Activated gamma-delta T cell treated with Interleukin-2 at 50 U/mL for 16 hours (primary cell): ENCODE results near the gene TLR2.

Experiments
- DNase-seq: peaks from one replicate; pipeline ENCODE4 v3.0.0-alpha.2; 2020

Gene TLR2, protein sequence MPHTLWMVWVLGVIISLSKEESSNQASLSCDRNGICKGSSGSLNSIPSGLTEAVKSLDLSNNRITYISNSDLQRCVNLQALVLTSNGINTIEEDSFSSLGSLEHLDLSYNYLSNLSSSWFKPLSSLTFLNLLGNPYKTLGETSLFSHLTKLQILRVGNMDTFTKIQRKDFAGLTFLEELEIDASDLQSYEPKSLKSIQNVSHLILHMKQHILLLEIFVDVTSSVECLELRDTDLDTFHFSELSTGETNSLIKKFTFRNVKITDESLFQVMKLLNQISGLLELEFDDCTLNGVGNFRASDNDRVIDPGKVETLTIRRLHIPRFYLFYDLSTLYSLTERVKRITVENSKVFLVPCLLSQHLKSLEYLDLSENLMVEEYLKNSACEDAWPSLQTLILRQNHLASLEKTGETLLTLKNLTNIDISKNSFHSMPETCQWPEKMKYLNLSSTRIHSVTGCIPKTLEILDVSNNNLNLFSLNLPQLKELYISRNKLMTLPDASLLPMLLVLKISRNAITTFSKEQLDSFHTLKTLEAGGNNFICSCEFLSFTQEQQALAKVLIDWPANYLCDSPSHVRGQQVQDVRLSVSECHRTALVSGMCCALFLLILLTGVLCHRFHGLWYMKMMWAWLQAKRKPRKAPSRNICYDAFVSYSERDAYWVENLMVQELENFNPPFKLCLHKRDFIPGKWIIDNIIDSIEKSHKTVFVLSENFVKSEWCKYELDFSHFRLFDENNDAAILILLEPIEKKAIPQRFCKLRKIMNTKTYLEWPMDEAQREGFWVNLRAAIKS

DNA sequence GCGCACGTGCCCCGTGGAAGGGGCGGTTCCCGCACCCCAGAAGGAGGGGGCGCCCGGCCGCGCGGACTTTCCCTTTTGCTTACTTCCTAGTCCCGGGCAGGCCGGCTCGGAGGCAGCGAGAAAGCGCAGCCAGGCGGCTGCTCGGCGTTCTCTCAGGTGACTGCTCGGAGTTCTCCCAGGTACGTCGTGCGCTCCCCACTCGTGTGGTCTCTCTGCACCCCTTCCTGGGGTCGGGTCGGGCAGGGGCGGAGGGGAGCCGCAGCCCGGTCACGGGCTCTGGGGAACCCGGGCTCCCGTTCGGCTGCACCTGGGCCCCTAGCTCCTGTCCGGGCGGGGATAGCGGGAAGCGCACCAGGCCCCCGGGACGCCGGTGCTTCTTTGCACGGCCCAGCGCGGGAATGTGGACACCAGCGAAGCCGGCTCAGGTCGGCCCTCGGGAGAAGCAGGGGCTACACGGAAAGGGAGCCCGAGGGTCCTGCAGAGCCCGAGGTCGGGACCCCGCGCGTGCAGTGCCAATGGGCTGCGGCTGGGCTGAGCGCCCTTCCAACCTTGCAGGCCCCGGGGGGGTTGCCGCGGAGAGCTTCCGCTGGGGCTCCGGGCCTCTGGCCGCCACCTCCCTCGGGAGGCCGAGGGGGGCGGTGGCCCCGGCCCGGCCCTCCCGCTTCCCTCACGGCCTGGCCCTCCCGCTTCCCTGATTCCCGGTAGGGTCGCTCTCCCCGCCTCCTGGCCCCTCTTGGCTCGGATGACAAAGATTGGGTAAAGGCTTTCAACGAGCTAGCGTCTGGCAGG, at the start of gene TLR2:
TLR2 (plus strand) TSS at position 99 of the 789 bp plus-strand sequence. CDS start 18,628 bp downstream, outside the sequence.
- peak; percentile 32 for DNase-seq

DNA sequence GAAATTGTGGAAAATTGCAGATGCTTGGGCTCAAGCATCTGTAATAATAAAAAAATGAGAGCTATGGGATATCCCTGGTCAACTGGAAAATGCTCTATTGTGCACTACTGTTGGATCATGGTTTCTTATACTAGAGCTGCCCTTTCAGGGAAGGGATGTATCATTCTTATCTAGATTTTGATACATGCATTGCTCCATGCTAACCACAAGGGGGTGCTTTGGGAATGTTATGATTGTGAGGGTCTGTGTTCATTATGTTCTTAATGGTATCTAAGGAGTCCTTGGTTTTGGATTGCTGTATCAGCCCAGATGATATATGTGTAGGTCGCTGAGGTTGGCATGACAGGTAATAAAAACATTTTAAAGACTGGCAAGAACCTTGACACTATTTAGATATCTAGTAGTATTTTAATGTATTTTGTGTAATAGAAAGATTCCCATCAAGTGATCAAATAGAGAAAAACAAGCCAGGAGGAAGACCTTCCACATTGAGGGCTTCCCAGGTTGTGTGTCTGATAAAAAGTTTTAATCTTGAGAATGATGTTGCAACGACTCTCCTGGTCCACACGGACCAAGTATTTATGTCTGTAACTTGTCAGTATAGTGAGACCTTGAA, 49.2 kb upstream of the TLR2 start:
- no peak for DNase-seq

DNA sequence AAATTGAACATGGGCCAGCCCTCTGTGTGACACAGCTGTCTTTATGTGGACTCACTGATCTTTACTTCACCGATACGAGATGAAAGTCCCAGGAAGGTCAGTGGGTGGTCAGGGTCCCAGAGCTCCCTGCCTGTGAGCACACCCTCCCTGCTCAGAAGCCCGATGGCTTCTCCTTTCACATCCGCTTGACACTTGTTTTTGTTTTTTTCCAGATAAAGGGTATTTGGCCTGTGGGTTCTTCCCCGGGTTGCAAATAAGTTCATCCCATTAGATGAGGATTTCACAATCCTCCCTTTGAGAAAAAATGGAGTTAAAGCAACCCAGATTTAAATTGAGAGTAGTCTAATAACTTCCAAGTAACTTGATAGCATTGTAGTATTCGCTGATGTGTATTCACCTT, 48.2 kb upstream of the TLR2 start:
- DNase-seq: no peak

DNA sequence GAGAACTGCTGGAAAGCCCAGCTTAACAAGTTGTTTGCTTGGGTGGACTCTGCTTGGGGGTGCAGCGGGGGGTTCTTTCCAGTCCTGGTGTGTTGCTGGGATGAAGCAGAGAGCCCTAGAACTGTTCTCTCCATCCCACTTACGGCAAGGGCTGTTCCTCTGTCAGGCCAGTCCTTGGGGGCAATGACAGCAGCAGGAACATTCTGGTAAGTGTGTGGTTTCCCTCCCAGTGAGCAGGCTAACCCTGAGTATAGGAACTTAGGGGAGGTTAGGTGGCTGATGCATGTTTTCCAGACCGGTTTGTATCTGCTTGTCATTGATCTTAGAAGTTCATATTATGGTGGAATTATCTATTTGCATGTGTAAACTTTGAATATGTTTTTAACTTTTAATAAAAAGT, 46.9 kb upstream of the TLR2 start:
- DNase-seq: no peak

DNA sequence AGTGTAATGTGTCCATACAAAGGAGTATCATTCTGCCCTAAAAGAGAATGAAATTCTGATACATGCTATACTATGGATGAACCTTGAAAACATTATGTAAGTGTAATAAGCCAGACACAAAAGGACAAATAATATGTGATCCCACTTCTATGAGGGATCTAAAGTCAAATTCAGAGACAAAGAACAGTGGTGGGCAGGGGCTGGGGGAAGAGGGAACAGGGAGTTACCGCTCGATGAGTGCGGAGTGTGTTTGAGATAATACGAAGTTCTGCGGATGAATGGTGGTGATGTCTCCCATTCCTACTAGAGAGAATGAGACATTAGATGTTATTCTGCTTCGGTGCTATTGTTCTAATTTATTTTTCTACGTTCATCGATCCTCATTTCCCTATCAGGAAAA, 46.1 kb upstream of the TLR2 start:
- no peak for DNase-seq

DNA sequence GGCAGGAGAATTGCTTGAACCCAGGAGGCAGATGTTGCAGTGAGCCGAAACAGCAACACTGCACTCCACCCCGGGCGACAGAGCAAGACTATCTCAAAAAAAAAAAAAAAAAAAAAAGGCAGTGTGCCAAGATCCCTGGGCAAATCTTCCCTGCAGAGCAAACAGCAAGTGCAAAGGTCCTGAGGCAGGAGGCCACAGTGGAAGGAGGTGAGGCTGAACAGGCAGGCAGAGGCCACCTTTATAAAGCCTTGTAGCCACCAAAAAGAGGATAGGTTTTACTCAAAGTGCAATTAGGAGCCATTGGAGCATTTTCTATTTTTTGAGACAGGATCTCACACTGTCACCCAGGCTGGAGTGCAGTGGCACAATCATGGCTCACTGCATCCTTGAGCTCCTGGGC, 45.1 kb upstream of the TLR2 start:
- no peak for DNase-seq

DNA sequence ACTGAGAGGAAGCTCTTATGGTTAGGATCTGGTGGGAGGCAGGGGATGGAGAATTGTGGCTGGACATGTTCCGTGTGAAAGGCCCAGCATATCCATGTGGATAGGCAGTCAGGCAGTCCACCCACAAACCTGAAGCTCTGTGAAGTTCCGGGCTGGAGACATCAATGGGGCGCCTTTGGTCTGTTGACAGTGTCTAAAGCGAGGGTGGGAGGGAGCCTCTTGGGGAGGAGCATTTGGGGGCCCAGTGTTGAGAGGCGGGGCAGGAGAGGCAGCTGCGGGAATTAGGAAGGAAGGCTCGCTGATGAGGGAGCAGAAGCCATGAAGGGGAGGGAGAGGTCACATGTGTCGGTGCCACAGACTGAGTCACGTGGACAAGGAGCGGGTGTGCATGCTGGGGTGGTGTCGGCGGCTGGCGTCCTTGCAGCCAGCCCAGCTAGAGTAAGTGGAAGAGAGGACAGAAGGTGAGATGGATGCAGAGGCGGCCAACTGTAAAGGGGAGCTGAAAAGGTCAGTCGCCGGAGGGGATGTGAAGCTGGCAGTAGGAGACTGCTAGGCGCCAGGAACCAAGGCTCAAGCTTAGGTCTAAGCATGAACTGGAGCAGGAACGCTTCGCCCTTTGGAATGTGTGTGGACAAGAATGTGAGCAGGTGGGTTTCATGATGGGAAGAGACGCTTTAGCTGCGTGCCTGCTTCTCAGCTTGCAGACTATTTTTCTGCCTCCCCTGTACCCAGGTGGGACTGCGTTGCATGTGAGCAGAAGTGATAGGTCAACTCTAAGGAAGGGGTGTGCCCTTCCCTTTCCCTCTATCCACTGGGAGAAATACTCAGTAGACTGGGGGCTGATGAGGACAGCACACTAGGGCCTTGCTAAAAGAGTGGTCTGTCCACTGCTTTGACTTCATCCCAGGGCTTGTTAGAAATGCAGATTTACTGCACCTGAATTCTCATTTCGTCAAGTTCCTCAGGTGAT, 44.0 kb upstream of the TLR2 start:
- no peak for DNase-seq

DNA sequence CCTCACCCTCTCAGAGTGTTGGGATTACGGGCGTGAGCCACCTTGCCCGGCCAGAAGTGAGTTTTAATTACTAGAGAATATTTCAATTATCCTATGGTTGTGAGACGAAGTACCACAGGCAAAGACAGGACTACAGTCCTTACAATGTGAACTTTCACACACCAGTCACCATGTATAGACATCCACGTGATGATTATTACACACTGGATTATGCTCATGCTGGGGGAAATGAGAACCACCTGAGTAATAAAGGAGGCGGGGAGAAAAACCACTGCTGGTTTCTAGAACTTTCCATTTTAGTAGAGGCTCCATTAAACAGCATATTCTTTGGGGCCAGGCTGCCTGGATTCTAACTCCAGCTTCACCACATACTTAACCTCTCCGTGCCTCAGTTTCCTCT, 42.5 kb upstream of the TLR2 start:
- no peak for DNase-seq

DNA sequence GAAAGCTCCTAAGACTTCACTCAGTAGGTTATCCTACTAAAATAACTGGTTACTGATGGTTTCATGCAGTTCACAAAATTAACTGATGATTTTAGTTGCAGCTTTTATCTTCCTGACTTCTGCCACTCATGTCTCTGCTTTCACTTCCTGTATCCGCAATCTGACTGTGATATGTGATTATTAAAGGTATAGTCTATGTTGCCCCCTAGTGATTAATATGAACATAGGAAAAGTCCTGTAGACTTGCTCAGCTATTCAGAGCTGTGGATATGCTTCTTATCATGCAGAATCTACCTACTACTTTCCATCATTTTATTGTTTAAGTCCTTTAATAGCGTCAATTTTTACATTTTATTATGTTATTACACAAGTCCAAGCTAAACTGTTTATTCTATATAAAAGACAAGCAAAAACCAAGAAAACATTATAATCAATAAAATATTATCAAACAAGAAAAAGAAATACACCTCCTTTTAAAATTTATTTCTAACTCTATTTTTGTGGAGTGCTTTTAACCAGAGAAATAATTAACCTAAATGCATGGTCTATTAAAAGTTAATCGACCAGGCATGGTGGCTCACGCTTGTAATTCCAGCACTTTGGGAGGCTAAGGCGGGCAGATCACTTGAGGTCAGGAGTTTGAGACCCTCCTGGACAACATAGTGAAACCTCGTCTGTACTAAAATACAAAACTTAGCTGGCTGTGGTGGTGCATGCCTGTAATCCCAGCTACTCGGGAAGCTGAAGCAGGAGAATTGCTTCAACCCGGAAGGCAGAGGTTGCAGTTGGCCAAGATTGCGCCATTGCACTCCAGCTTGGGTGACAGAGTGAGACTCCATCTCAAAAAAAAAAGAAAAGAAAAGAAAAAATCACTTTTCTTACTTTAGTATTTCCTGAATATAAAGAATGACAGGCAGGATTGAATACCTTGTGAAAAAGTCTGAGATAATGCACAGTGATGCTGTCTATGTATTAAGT, 40.4 kb upstream of the TLR2 start:
- DNase-seq: no peak

DNA sequence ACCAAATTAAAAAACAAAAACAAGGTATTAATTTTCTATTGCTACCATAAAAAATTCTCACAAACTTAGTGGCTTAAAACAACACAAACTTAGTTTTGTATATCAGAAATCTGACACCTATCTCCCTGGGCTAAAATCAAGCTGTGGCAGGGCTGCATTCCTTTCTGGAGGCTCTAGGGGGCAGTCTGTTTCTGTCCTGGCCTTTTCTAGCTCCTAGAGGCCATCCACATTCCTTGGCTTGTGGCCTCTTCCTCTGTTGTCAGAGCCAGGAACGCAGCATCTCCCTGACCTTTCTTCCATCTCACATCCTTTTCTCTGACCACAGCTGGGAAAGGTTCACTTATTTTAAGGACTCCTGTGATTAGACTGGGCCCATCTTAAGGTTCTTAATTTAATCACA, 38.9 kb upstream of the TLR2 start:
- no peak for DNase-seq

DNA sequence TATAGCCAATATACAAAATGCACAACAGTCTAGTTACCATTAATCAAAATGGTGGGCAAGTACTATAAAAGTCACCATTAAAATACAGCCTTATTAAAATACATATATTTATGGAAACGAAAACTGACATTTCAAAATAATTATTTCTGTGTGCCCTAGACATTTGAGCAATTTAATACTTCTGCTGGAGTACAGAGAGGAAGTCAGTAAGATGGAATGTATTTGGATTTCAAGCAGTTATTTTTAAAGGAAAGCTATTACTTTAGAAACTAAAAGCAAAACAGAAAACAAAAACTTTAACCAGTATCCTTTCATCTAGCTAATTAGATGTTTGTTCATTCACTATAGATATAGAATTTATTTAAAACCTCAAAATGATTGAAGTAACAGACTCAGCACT, 37.8 kb upstream of the TLR2 start:
- DNase-seq: no peak

DNA sequence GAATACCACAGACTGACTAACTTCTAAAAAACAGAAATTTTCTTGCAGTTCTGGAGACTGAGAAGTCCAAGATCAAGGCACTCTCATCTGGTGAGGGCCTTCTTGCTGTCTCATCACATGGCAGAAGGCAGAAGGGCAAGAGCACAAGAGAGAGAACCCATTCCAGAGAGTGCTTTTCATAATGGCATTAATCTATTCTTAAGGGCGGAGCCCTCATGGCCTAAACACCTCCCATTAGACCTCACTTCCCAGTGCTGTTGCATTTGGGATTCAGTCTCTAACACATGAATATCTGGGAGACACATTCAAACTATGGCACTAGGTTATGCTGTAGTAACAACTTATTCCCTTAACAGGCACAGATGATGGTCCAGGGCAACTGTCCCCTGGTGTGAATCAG, 37.1 kb upstream of the TLR2 start:
- DNase-seq: no peak

DNA sequence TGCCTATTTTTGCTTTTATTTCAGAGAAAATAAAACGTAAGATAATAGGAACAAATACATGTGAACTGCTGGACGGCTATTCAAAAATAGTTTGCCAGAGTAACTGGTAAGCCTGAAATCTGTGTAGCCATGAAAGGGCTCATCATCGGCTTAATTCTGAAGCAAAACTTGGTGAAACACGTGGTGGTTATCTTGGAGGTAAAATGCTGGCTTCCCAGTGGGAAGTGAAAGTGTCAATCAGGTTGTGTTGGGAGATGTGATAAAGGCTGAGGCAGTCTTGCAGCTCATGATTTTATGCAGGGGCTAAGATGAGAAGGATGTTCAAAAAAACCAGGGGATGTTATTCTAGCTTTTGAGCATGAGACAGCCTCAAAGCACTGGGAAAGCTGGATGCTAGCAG, 36.1 kb upstream of the TLR2 start:
- DNase-seq: no peak

DNA sequence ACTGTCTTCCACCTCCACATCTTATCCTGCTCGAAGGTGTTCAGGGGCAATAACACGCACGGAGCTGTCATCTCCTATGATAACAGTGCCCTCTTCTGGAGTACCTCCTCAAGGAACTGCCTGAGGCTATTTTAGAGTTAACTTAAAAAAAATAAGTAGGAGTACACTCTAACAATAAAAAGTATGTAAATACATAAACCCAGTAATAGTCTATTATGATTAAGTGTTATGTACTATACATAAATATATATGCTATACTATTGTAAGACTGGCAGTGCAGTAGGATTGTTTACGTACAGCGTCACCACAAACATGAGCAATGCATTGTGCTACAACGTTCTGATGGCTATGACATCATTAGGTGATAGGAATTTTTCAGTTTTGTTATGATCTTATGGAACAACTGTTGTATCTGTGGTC, 34.5 kb upstream of the TLR2 start:
- DNase-seq: no peak

DNA sequence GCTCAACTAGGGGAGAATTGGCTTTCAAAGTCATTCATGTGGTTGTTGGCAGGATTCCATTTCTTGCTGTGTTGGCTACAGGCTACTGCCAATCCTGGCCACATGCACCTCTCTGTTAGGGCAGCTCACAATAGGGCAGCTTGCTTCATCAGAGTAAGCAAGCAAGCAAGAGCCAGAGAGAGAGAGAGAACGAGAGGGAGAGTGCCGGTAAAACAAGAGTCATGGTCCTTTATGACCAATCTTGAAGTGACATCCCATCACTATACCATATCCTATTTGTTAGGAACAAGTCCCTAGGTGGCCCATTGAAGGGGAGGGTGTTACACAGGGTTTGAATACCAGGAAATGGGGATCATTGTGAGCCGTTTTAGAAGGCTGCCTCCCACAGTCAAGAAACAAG, 33.0 kb upstream of the TLR2 start:
- DNase-seq: no peak

DNA sequence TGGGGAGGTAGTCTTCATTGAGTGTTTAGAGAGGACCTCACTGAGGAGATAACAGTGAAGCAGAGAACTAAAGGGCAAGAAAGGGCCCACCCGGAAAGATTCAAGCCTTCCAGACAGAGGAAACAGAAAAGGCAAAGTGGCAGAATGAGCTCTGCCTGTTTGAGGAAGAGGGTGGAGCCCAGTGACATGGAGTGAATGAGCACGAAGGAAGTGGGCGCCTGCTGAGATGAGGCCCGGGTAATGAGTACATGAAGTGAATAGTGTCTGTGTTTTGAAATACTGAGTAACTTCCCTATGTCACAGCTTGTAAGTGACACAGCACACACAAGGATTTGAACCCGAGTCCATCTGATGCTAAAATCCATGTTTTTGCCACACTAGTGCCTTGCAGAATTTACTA, 32.5 kb upstream of the TLR2 start:
- DNase-seq: peak; percentile 30

DNA sequence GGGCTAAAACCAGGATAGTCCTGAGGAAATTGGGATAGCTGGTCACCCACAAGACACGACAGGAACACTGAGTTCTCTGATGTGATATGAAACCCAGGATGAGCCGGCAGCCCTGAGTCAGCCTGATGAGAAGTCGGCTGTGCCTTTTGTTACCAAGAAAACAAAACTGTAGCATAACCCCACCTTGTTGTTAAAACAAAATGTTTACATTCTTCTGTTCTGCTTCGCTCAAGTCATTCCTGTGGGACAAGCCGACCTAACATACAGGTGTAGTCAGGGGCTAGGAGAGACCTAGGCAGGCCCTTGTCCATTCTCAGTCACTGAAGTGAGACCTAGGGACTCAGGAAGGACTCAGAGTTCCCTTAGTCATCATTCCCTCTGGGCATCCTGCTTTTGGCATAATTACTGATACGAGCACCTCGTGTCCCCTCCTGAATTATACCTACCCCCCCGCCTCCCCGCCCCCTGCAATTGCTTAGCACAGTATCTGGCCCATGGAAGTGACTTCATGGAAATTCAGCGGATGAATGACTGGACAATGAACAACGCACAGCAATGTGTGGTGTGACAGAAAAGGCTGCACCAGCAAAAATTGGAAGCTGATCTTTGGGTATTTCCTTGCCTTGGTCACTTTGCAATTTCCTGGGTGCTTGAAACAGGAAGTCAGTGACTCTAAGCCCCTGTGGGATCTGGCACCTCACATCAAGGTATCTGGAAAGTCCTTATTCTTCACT, 31.9 kb upstream of the TLR2 start:
- no peak for DNase-seq

DNA sequence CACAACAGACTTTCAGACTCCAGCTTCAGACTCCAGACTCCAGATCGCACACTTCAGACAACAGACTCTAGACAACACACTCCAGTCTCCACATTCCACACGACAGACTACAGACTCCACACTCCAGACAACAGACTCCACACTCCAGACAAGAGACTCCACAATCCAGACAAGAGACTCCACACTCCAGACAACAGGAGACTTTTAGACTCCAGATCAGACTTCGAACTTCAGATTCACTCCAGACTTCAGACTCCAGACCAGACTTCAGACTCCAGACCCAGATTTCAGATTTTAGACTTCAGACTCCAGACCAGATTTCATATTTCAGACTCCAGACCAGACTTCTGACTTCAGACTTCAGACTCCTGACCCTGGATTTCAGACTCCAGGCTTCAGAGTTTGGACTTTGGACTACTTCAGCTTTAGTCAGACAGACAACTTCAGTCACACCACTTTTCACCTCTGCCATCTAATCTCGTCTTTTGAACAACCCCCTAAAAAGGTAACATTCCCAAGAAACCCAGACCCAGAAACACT, 29.0 kb upstream of the TLR2 start:
- no peak for DNase-seq

DNA sequence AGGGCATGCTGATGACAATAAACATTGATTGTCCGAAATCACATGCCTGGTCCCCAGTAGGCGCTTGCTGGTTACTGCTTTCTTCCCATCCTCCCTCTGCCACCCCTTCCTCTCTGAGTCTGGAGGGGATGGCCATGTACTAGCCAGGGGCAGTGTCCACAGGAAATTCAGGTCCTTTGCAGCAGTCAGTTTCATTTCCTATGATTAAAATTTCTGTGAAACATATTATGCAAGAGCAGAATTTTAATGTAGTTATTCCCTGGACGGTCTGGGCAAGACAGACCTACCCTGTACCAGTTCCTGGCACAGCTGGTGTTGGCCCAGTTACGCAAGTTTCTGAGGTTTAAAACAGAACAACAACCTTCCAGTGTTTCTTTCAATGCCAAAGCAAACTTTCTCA, 28.2 kb upstream of the TLR2 start:
- no peak for DNase-seq
